ENCODE results near the gene DAB1. TPM values are rescaled to one million over a fixed set of nuclear protein-coding genes. Genes with fewer than 3 reads are reported as not detected.

DAB1 gene
- total RNA-seq, 3 donors from 2014 or later (not counting 1 experiment from before 2014, with no cell fraction given): 0.41 TPM; not detected in 2

DNA sequence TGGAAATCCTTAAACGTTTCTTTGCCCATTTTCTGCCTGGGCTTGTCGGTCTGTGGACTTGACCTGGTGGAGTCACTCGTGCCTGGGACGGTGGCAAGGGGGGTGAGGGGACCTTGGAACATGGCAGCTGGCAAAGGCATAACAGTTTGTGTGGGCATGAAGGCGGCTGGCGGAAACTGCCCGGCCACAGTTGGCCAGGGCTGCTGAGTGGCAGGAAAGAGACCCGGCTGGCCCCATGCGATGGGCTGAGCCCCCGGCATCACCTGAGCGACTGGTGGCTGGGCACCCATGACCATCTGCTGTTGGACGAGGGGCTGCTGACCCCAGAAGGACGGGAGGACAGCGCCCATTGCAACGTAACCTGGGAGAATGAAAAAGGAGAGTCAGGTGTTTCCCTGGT is 408.8 kb downstream of the DAB1 start:
- no peak overlapping the region for H3K4me3 Mint-ChIP-seq
- H3K9me3 Mint-ChIP-seq: no peaks in the 10 kb centered on the region
- 90% methylated on average over 15 of the region's 15 CpGs for WGBS (ENCODE audit: insufficient coverage)
- H3K27me3 ChIP-seq (ENCODE audit: control insufficient read depth, insufficient read depth, low read length): no peaks in the 10 kb centered on the region
- H3K27me3 Mint-ChIP-seq (ENCODE audit: low read depth in 2 of 2): peaks cover 0 to 10% of the 10 kb centered on the region in 2 donors
- no peaks in the 10 kb centered on the region for H3K9me3 ChIP-seq (ENCODE audit: control insufficient read depth, insufficient read depth, low read length)
- no peak overlapping the region for H3K27ac ChIP-seq (ENCODE audit: low read length)
- TF ChIP-seq, protein P1, sequence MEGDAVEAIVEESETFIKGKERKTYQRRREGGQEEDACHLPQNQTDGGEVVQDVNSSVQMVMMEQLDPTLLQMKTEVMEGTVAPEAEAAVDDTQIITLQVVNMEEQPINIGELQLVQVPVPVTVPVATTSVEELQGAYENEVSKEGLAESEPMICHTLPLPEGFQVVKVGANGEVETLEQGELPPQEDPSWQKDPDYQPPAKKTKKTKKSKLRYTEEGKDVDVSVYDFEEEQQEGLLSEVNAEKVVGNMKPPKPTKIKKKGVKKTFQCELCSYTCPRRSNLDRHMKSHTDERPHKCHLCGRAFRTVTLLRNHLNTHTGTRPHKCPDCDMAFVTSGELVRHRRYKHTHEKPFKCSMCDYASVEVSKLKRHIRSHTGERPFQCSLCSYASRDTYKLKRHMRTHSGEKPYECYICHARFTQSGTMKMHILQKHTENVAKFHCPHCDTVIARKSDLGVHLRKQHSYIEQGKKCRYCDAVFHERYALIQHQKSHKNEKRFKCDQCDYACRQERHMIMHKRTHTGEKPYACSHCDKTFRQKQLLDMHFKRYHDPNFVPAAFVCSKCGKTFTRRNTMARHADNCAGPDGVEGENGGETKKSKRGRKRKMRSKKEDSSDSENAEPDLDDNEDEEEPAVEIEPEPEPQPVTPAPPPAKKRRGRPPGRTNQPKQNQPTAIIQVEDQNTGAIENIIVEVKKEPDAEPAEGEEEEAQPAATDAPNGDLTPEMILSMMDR (IDR thresholded peaks at IDR 0.05): no peak
- H3K4me3 ChIP-seq (ENCODE audit: low read length): no peak overlapping the region
- no peak for DNase-seq
- no peaks in the 10 kb centered on the region for H3K4me1 ChIP-seq (ENCODE audit: control insufficient read depth, insufficient read depth, low read length)
- H3K36me3 Mint-ChIP-seq: no peaks in the 10 kb centered on the region
- intact Hi-C loops (cut with micrococcal nuclease): no loop called here
- H3K4me1 Mint-ChIP-seq: no peaks in the 10 kb centered on the region
- H3K36me3 ChIP-seq (ENCODE audit: control insufficient read depth, insufficient read depth, low read length): no peaks in the 10 kb centered on the region
- ATAC-seq: no peak
- H3K27ac Mint-ChIP-seq: no peak overlapping the region

DNA sequence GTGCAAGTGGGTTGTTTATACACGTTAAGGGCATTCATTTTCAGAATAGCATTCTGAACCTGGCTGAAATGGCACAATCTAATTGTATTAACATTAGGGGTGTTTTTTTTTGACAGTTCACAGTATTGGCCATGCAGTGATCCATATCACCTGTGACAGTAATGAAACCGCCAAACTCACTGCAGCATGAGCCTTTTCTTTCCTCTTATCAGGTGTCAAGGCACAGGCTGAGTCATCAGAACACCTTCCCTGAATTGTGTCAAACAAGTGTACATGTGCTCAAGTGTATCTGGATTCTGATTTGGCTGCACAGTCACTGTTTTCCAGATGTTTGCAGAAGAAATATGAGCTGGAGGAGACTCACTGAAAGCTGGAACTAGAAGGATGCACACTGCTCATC is 410.3 kb downstream of the DAB1 start:
- intact Hi-C loops (cut with micrococcal nuclease): no loop called here
- Histone ChIP-seq H3K27ac (ENCODE audit: low read length) (no peak overlapping the region), H3K4me1 (ENCODE audit: control insufficient read depth, insufficient read depth, low read length) (no peaks in the 10 kb centered on the region), H3K4me3 (ENCODE audit: low read length) (no peak overlapping the region), H3K27me3 (ENCODE audit: control insufficient read depth, insufficient read depth, low read length) (no peaks in the 10 kb centered on the region), H3K36me3 (ENCODE audit: control insufficient read depth, insufficient read depth, low read length) (no peaks in the 10 kb centered on the region), H3K9me3 (ENCODE audit: control insufficient read depth, insufficient read depth, low read length) (no peaks in the 10 kb centered on the region)
- Mint-ChIP-seq H3K4me3 (no peak overlapping the region), H3K36me3 (no peaks in the 10 kb centered on the region), H3K4me1 (no peaks in the 10 kb centered on the region), H3K9me3 (no peaks in the 10 kb centered on the region), H3K27ac (no peak overlapping the region), H3K27me3 (ENCODE audit: low read depth in 2 of 2) (peaks cover 0 to 3% of the 10 kb centered on the region in 2 donors)
- TF ChIP-seq, protein P1 (IDR thresholded peaks at IDR 0.05): no peak
- ATAC-seq: no peak
- 81% methylated on average over 2 of the region's 2 CpGs for WGBS (ENCODE audit: insufficient coverage)
- DNase-seq: no peak

DNA sequence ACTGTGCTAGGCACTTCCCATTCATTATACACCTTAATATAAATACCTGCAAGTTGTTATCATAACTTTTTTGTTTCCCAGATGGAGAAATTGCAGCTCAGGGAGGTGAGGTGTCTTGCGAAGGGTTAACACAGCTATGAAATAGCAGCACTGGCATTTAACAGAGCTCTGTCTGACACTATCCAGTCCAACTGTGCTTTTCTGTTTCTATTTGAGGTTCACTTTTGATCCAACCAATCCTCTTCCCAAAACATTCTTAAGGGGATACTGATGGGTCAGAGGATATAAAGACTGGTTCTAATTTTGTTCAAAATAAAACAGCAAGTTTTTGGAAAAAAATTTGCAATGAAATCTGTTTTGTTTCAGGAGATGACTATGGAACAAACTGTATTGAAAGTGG is 411.5 kb downstream of the DAB1 start:
- Histone ChIP-seq H3K9me3 (ENCODE audit: control insufficient read depth, insufficient read depth, low read length) (no peaks in the 10 kb centered on the region), H3K27ac (ENCODE audit: low read length) (no peak overlapping the region), H3K36me3 (ENCODE audit: control insufficient read depth, insufficient read depth, low read length) (no peaks in the 10 kb centered on the region), H3K4me1 (ENCODE audit: control insufficient read depth, insufficient read depth, low read length) (no peaks in the 10 kb centered on the region), H3K27me3 (ENCODE audit: control insufficient read depth, insufficient read depth, low read length) (no peaks in the 10 kb centered on the region), H3K4me3 (ENCODE audit: low read length) (no peak overlapping the region)
- H3K27me3 Mint-ChIP-seq (ENCODE audit: low read depth in 2 of 2): peaks cover 5 to 10% of the 10 kb centered on the region in 2 donors
- WGBS (ENCODE audit: insufficient coverage): 100% methylated on average over 1 of the region's 1 CpG
- H3K4me3 Mint-ChIP-seq: no peak overlapping the region
- H3K9me3 Mint-ChIP-seq: no peaks in the 10 kb centered on the region
- H3K4me1 Mint-ChIP-seq: no peaks in the 10 kb centered on the region
- H3K27ac Mint-ChIP-seq: no peak overlapping the region
- intact Hi-C loops (cut with micrococcal nuclease): no loop called here
- ATAC-seq: no peak
- DNase-seq: no peak
- TF ChIP-seq, protein P1 (IDR thresholded peaks at IDR 0.05): no peak
- no peaks in the 10 kb centered on the region for H3K36me3 Mint-ChIP-seq

DNA sequence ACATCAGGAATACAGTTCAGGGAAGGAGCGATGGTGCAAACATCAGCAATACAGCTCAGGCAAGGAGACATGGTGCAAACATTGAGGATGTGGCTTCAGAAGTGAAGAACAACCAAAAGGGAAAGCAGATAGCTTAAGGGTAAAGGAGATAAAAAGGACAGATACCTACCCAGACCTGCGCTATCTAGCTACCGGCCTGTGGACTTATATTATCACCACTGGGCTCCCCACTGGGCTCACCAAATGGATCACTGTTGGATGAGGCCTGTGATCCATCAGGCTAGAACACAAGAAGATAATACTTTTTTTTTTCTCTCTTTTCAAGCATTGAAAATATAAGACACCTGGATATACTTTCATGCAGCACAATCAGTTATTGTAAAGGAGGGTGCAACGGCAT is 413.3 kb downstream of the DAB1 start:
- peaks cover 10 to 15% of the 10 kb centered on the region in 2 donors for H3K27me3 Mint-ChIP-seq (ENCODE audit: low read depth in 2 of 2)
- 89% methylated on average over 4 of the region's 4 CpGs for WGBS (ENCODE audit: insufficient coverage)
- DNase-seq (no peak), ATAC-seq (no peak)
- Histone ChIP-seq H3K36me3 (ENCODE audit: control insufficient read depth, insufficient read depth, low read length) (no peaks in the 10 kb centered on the region), H3K27me3 (ENCODE audit: control insufficient read depth, insufficient read depth, low read length) (no peaks in the 10 kb centered on the region), H3K27ac (ENCODE audit: low read length) (no peak overlapping the region), H3K4me1 (ENCODE audit: control insufficient read depth, insufficient read depth, low read length) (no peaks in the 10 kb centered on the region), H3K9me3 (ENCODE audit: control insufficient read depth, insufficient read depth, low read length) (no peaks in the 10 kb centered on the region), H3K4me3 (ENCODE audit: low read length) (no peak overlapping the region)
- TF ChIP-seq, protein P1 (IDR thresholded peaks at IDR 0.05): no peak
- H3K4me3 Mint-ChIP-seq: no peak overlapping the region
- intact Hi-C loops (cut with micrococcal nuclease): no loop called here
- H3K27ac Mint-ChIP-seq: no peak overlapping the region
- H3K4me1 Mint-ChIP-seq: no peaks in the 10 kb centered on the region
- no peaks in the 10 kb centered on the region for H3K9me3 Mint-ChIP-seq
- H3K36me3 Mint-ChIP-seq: no peaks in the 10 kb centered on the region

Data from natural killer cell (primary cell).